NCI-H774 (cell line): ENCODE measurements around the gene BICC1.
A peak's percentile ranks its signal among the peaks of the same experiment; 100 is the strongest.

Source experiments
- DNase-seq: peaks from one replicate; lab custom pipeline; 2025; lab: John Stamatoyannopoulos, UW

The BICC1 gene

DNA sequence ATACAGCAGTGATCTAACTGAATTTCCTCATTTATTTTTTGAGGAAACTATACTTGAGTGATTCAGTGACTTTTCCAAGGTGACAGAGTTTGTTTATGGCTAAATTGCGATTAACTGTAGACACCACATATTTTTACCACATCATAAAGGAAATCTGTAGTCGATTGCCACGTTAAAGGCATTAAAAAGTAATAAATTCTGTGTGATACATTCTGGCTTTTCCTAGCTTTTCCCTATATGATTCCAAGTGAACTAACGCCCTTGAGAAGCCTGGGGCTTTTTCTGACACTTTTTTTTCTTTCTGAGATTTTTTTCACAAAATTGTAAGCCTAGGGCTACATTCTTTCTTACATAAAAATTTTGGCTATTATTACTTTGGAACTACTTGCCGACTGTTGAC lies 266.9 kb downstream of the BICC1 start:
- no peak for DNase-seq

DNA sequence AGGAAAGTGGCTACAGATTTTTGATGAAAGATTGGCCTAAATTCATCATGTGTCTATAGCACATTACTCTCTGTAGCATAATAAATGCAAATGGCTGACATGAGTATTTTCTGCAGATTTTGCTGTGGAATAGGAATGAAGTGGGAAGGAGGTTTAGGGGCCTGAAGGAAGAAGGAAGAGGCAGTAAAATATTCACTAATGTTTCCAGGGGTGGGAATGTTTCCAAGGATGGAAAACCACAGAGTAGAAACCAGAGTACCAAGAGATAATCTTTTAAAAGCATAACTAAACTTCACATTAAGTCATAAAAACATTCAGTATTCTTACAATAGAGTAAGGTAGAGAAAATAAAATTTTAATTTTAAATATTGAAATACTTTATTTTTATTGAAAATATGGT lies 267.8 kb downstream of the BICC1 start:
- DNase-seq, result no peak

- DNase-seq, result peak; percentile 29
Observed at GRCh38 chr10:58781873-58782488, 269.3 kb downstream of the BICC1 start.

DNA sequence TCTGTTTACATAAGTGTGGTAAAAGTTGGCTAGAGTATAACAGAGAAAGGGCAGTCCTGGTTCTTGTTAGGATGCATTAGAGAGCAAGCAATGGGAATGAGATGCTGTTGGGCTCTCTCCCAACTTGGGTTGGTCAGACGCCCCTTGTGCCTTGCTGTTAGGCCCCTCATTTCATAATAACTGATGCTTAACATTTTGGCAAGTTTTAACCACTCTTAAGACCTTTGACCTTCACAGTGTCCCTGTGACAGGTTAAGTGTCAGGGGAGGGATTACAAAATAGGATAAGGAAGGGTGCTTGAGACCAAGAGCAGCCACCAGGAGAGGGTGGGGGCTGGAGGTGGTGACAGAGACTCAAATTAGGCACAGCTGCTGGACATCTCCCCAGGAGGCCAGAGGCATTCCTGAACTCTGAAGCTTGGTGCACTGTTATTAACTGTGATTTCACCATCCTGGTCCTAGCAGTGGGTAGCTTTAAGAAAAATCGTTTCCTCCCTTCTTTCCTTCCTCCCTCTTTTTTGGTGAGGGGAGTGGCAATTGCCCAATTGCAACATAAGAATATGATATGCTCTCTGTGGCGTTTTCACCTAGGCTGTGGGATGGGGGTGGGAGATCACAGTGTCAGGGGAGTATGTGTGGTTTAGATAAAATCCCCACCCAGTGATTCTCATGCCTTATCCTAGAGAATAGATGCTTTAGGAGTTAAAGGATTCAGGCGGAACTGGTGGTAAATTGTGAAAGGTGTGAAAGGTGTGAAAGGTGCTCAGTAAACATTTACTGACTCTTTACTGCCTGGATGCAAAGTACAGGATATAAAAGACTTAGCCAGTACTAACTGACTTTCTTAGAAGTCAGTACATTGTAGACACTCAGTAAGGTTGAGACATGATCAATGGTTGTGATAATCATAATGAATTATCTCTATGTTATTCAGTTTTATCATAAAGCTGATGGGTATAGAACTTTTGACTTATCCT lies 270.5 kb downstream of the BICC1 start:
- no peak for DNase-seq

DNA sequence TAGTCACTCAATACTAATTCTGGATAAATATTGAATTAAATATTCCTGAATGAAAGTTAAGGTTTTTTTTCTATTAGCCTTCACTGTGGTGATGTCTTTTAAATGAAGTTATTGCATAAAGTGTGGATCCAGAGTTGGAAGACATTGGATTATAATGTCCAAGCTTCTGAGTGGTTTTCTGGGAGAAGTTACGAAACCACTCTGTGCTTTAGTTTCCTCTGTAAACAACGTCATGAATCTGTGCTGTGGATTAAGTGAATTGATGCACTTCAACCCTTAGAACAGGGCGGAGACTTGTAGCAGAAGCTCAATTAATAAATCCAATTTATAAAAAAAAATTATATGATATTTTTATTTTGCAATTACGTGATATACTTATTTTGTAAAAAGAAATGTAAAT lies 271.7 kb downstream of the BICC1 start:
- no peak for DNase-seq

- DNase-seq, result no peak
Observed at GRCh38 chr10:58785354-58785753, 272.7 kb downstream of the BICC1 start.

GRCh38 chr10:58791137-58791536 lies 278.5 kb downstream of the BICC1 start:
- no peak for DNase-seq

DNA sequence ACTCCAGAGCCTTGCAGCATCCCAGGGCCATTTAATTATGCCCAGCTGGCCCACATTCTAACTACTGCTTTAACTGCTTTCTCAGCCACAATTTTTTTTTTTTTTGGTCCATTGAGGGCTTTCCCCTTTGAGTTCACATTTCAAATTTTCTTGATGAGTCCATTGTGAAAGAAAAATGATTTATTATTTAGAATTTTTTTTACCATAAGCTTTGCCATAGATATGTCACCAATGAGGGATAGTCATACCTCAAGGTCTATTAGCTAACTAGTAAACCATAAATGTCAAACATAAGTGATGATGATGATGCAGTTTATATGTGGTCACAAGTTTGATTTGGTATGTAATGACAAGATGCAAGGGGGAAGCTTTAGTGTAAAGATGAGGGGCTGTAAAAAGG lies 282.9 kb downstream of the BICC1 start:
- no peak for DNase-seq

DNA sequence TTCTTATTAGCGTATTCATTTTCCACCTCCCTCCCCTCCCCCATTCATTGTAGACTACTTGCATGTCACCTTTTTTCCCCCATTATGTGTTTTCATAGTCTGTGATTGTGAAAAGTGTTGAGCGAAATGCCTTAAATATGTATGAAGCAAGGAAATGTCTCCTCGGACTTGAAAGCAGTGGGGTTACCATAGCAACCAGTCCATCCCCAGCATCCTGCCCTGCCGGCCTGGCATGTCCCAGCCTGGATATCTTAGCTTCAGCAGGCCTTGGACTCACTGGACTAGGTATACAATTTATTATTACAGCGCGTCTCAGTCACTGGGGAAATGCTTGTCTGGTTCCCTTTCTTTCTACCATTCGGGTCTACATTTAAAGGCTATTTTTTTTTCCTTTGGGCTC lies 283.6 kb downstream of the BICC1 start:
- no peak for DNase-seq

DNA sequence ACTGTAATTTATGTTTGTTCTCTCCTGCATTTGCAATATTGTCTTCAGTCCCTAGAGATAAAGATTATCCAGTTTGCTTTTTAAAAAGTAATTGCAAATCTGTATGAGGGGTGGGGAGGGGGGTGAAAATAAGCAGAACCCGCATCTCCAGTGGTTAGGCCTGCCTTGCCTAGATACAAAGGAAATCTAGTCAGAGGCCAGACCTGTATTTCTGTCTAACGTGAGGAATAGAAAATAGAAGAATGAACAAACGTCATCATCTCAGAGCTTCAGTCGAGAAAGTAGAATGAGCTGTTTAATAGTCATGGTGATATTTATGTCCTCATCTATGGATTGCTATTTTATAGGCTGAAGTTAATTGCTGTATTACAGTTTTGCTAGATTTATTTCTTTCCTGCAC lies 284.2 kb downstream of the BICC1 start:
- no peak for DNase-seq

DNA sequence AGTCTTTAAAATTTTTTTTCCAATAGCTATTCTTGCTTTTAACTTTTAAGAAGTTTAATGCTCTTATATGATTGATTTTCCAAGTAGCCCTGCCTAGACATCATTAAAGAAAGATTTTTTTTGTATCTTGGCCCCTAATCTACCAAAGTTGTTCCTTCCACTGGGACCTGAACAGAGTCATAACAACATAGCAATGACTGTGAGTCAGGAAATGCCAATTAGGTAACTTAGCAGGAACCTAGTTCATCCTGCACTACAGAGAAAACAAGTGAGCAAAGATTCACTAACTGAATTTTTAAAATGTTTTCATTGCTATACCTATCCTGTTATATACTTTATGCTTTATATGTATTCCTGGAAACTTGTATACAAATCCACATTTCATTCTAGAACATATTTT lies 284.7 kb downstream of the BICC1 start:
- DNase-seq, result no peak

- DNase-seq, result no peak
Observed at GRCh38 chr10:58802047-58802446, 289.4 kb downstream of the BICC1 start.

GRCh38 chr10:58806323-58806722 lies 293.7 kb downstream of the BICC1 start:
- no peak for DNase-seq

DNA sequence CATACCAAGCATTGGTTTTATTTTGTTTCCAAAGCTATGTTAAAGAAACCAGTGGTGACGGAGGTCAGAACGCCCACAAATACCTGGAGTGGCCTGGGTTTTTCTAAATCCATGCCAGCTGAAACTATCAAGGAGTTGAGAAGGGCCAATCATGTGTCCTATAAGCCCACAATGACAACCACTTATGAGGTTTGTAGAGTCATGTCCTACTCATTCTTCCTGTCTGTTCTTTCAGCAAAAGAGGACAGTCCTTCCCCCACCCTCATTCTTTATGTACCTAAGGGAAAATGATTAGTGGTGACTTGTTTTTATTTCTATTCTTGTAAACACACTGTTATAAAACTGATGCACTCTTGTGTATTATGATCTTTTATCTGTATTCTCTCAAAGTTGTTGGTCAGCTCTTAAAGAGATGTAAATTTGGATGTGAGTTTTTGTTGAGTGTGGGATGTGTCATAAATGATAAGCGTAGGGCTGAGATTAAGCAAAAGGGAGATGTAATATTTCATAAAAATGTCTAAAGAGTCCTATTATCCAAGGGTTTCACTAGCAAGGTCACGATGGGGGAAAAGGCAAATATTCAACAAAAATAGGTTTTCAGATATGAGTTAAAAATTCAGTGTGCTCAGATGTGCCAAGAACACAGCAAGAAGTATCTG lies 294.4 kb downstream of the BICC1 start:
- DNase-seq, result no peak

DNA sequence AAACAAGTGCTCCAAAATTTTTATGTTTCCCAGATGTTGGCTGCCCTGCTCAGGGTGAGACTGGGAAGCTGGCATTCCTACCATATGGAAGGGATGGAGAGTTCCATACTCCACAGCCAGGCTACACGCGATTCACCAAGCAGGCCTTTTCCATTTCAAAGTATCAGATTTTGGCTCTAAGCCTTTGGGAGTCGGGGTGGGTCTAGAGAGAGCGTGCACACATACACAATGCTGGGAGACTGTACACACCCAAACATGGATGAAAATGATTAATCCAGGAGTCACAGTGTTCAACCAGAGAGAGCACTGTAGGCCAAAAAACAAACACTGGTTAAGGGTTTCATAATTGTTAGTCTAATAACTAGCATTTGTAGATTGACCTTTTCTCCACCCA lies 295.0 kb downstream of the BICC1 start:
- DNase-seq, result peak; percentile 75

DNA sequence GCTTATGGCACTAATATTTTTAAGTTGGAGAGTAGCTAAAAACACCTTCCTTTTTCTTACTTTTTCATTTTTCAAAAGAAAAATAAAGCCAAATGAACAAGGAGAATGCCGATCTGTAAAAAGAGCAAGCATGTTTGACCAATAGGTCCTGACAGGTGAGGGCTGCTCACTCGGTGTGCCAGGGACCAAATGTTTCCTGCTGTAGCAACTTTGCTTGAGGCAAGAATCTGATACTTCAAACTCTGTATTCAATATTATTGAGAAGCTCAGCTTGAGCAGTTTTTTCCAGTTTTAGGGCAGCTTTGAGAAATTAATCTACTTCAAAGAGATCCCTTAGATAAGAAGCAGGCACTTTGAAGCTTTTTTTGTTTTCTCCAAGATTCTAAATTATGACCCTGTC lies 298.1 kb downstream of the BICC1 start:
- DNase-seq, result no peak

- DNase-seq, result no peak
Observed at GRCh38 chr10:58813573-58813972, 300.9 kb downstream of the BICC1 start.

GRCh38 chr10:58817201-58817846 lies 304.7 kb downstream of the BICC1 start:
- DNase-seq, result peak; percentile 19

GRCh38 chr10:58818900-58819299 lies 306.2 kb downstream of the BICC1 start:
- DNase-seq, result peak; percentile 52

DNA sequence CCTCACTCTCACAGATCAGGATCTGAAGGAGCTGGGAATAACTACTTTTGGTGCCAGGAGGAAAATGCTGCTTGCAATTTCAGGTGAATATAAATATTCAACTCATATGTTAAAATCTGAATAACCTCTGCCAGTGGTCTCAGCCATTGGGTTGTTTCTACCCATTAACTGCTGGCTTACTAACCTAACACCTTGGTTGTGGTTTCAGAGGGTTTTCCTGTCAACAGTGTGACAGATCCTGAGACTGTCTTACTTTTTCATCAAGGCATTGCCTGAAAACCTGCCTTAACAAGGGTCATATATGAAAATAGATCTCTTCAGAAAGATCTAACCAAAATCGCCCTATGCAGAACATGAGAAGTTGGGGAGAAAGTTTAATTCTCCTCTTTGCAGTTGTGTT lies 307.7 kb downstream of the BICC1 start:
- no peak for DNase-seq

DNA sequence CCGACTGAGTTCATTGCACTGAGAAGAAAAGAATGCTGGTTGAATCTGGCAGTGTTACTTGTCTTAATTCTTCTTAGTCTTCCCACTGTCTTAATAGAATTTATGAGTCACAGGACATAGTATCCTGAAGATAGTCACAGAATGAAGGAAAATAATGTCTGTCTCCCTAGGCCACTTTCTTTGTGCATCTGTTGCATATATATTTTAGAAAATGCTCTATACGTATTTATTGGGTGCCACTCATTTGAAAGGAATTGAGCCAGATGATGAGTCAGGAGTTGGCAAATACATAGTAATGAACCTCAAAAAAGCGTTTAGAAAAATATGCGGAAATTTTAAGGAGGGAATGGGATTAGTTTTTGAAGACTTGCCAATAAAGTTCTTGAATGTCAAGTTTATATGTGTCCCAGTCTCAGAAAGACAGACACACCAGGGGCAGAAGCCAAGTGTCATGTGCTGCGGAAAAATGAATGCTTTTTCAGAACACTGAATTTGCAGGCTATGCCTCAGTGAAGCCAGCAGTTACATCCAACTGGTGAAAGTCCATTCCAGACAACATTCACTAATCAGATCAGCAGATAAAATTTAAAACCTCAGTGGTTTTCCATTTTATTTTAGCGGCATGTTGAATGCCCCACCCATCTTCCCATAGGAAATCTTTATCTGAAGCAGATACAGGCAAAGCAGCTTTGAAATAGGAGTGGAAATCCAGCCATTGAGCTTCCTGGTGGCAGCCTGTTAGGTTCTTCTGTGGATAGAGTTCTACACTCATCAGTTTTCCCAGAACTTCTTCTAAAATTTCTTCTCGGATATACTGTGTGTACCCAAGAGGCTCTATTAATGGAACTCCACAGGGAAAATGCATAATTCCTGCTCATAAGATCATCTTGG lies 308.4 kb downstream of the BICC1 start:
- DNase-seq, result no peak

- no peak for DNase-seq
Observed at GRCh38 chr10:58821752-58822056, 309.0 kb downstream of the BICC1 start.
